ENCODE data around the gene TPX2.

DNA sequence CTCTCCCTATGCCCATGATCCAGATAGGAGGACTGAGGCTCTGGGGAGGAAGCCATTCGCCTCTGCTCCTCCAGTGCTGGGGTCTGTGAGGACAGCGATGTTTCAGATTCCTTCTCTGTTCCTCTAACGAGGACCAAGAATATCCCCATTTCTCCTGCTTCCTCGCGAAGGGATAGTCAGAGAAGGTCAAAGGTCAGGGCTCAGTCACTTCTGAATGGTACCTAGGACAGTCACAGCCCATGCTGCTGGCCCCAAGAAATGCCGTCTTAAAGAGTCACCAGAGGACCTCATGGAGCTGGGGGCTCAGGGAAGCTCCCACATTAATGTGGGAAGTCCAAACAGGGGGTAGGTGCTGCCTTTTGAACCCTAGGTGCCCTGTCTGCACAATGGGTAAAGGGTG, 104.2 kb downstream of the TPX2 start:
- no peak for TF ChIP-seq POLR2A (IDR thresholded peaks at IDR 0.05)
- TF ChIP-seq, protein P1, sequence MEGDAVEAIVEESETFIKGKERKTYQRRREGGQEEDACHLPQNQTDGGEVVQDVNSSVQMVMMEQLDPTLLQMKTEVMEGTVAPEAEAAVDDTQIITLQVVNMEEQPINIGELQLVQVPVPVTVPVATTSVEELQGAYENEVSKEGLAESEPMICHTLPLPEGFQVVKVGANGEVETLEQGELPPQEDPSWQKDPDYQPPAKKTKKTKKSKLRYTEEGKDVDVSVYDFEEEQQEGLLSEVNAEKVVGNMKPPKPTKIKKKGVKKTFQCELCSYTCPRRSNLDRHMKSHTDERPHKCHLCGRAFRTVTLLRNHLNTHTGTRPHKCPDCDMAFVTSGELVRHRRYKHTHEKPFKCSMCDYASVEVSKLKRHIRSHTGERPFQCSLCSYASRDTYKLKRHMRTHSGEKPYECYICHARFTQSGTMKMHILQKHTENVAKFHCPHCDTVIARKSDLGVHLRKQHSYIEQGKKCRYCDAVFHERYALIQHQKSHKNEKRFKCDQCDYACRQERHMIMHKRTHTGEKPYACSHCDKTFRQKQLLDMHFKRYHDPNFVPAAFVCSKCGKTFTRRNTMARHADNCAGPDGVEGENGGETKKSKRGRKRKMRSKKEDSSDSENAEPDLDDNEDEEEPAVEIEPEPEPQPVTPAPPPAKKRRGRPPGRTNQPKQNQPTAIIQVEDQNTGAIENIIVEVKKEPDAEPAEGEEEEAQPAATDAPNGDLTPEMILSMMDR (IDR thresholded peaks at IDR 0.05), result no peak
